WTC11 (cell line): ENCODE measurements around the gene FOXO3. TPM values are rescaled to one million over a fixed set of nuclear protein-coding genes. Genes with fewer than 3 reads are reported as not detected.

Source experiments
- ATAC-seq: fragments of 200-7000 bp; cut with Tn5 transposase; 2 replicates; pipeline ENCODE4 v1.10.0; 2021; ENCODE audit warnings: mild to moderate bottlenecking, moderate library complexity
- CTCF ChIA-PET: fragments of 300-600 bp; sonication (Branson Sonifier 250); formaldehyde crosslinking; loops from one replicate; lab custom pipeline; 2021; ENCODE audit warnings: antibody characterized with exemption; lab: Charles Lee
- POLR2A ChIA-PET: fragments of 350-600 bp; sonication (Branson Sonifier 250); formaldehyde crosslinking; loops from one replicate; lab custom pipeline; 2021; ENCODE audit warnings: antibody characterized with exemption; lab: Charles Lee
- DNase-seq: peaks from one replicate; pipeline ENCODE4 v3.0.0; 2021; ENCODE audit warnings: low spot score
- H3K27ac Mint-ChIP-seq: 2 replicates; pipeline ENCODE4 v1.8.0; 2021; ENCODE audit warnings: mixed read lengths
- H3K27me3 Mint-ChIP-seq: 2 replicates; pipeline ENCODE4 v1.8.0; 2021; ENCODE audit warnings: low read depth, mild to moderate bottlenecking, moderate library complexity, mixed read lengths
- H3K36me3 Mint-ChIP-seq: 2 replicates; pipeline ENCODE4 v1.8.0; 2021; ENCODE audit warnings: mixed read lengths
- H3K4me1 Mint-ChIP-seq: 2 replicates; pipeline ENCODE4 v1.8.0; 2022; ENCODE audit warnings: mixed read lengths
- H3K4me3 Mint-ChIP-seq: 2 replicates; pipeline ENCODE4 v1.8.0; 2021; ENCODE audit warnings: mild to moderate bottlenecking, moderate library complexity, mixed read lengths
- H3K9me3 Mint-ChIP-seq: 2 replicates; pipeline ENCODE4 v1.8.0; 2021; ENCODE audit warnings: mixed read lengths
- CREB1 ChIP-seq: sonication (generic); formaldehyde crosslinking; IDR thresholded peaks from 2 replicates; pipeline ENCODE4 v1.8.0; 2023; ENCODE audit warnings: mild to moderate bottlenecking, missing genetic modification reagents
- ELF4 ChIP-seq: sonication (generic); formaldehyde crosslinking; IDR thresholded peaks from 2 replicates; pipeline ENCODE4 v1.8.1; 2022; ENCODE audit warnings: low read depth, mild to moderate bottlenecking, moderate library complexity, missing genetic modification reagents
- FOXK1 ChIP-seq: sonication (generic); formaldehyde crosslinking; IDR thresholded peaks from 2 replicates; pipeline ENCODE4 v1.8.0; 2022; ENCODE audit warnings: mild to moderate bottlenecking, moderate library complexity, missing genetic modification reagents
- FOXP1 ChIP-seq: sonication (generic); formaldehyde crosslinking; IDR thresholded peaks from 2 replicates; pipeline ENCODE4 v1.8.0; 2022; ENCODE audit warnings: missing genetic modification reagents, mild to moderate bottlenecking, moderate library complexity, borderline replicate concordance
- NFE2L1 ChIP-seq: sonication (generic); formaldehyde crosslinking; IDR thresholded peaks from 2 replicates; pipeline ENCODE4 v1.8.1; 2023; ENCODE audit warnings: missing genetic modification reagents
- OVOL2 ChIP-seq: fragments of 250-450 bp; sonication (Bioruptor Pico); IDR thresholded peaks from 2 replicates; pipeline ENCODE4 v1.9.0; 2021; ENCODE audit warnings: mild to moderate bottlenecking, borderline replicate concordance
- ZNF232 ChIP-seq: sonication (generic); formaldehyde crosslinking; IDR thresholded peaks from 2 replicates; pipeline ENCODE4 v1.8.0; 2022; ENCODE audit warnings: mild to moderate bottlenecking, missing genetic modification reagents
- ZNF317 ChIP-seq: sonication (generic); formaldehyde crosslinking; IDR thresholded peaks from 2 replicates; pipeline ENCODE4 v1.8.1; 2023; ENCODE audit warnings: low read depth, mild to moderate bottlenecking, moderate library complexity, missing genetic modification reagents, borderline replicate concordance
- ZNF416 ChIP-seq: fragments of 250-450 bp; sonication (Bioruptor Pico); IDR thresholded peaks from 2 replicates; pipeline ENCODE4 v1.9.0; 2021; ENCODE audit warnings: mild to moderate bottlenecking, inconsistent platforms
- total RNA-seq: library from RNA; stranded (reverse); gene quantifications from 3 replicates; pipeline ENCODE4 v1.2.3, GENCODE V29; 2021
- TF ChIP-seq, protein P1 (sequence below): fragments of 250-450 bp; sonication (Bioruptor Pico); IDR thresholded peaks from 2 replicates; pipeline ENCODE4 v1.9.0; 2021; ENCODE audit warnings: mild to moderate bottlenecking, borderline replicate concordance
- TF ChIP-seq, protein P2 (sequence below): fragments of 250-450 bp; sonication (Bioruptor Pico); conservative IDR thresholded peaks from 2 replicates; pipeline ENCODE4 v1.9.0; 2021; ENCODE audit warnings: mild to moderate bottlenecking
- TF ChIP-seq, protein P3 (sequence below): sonication (generic); formaldehyde crosslinking; IDR thresholded peaks from 2 replicates; pipeline ENCODE4 v1.8.0; 2022; ENCODE audit warnings: mild to moderate bottlenecking, missing genetic modification reagents
- TF ChIP-seq, protein P4 (sequence below): fragments of 250-450 bp; sonication (Bioruptor Pico); IDR thresholded peaks from 2 replicates; pipeline ENCODE4 v1.9.0; 2021; ENCODE audit warnings: mild to moderate bottlenecking
- TF ChIP-seq, protein P5 (sequence below): sonication (generic); formaldehyde crosslinking; IDR thresholded peaks from 2 replicates; pipeline ENCODE4 v1.8.1; 2023; ENCODE audit warnings: mild to moderate bottlenecking, missing genetic modification reagents, borderline replicate concordance
- TF ChIP-seq, protein P6 (sequence below): sonication (generic); formaldehyde crosslinking; IDR thresholded peaks from 2 replicates; pipeline ENCODE4 v1.8.1; 2022; ENCODE audit warnings: mild to moderate bottlenecking, moderate library complexity, missing genetic modification reagents

The FOXO3 gene
- total RNA-seq, 1 experiment from 2014 or later, result 15.6 TPM

DNA sequence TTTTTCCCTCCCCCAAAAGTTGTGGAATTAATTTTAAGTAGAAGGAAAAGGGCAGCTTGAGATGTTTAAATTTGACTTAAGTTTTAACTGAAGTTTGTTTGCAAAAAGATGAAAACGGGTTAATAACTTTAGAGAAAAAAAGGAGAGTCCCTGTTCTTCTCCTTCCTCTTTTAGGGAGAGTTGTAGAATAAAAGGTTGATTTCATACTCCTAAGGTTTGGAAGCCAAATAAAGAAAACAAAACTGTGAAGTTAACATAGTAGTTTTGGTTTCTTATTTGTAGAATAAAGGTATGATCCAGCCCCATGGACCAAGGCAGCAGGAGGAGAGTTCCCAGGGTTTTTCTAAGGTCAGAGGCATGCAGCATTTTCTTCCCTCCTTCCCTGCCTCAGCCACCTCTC is 33.4 kb downstream of the FOXO3 start:
- H3K27ac Mint-ChIP-seq, result no peak overlapping the region
- no peaks in the 10 kb centered on the region for H3K36me3 Mint-ChIP-seq
- ChIA-PET POLR2A (no interaction called here), CTCF (no interaction called here)
- no peak for TF ChIP-seq FOXP1 (CRISPR knock-in tag)
- TF ChIP-seq, protein P1, sequence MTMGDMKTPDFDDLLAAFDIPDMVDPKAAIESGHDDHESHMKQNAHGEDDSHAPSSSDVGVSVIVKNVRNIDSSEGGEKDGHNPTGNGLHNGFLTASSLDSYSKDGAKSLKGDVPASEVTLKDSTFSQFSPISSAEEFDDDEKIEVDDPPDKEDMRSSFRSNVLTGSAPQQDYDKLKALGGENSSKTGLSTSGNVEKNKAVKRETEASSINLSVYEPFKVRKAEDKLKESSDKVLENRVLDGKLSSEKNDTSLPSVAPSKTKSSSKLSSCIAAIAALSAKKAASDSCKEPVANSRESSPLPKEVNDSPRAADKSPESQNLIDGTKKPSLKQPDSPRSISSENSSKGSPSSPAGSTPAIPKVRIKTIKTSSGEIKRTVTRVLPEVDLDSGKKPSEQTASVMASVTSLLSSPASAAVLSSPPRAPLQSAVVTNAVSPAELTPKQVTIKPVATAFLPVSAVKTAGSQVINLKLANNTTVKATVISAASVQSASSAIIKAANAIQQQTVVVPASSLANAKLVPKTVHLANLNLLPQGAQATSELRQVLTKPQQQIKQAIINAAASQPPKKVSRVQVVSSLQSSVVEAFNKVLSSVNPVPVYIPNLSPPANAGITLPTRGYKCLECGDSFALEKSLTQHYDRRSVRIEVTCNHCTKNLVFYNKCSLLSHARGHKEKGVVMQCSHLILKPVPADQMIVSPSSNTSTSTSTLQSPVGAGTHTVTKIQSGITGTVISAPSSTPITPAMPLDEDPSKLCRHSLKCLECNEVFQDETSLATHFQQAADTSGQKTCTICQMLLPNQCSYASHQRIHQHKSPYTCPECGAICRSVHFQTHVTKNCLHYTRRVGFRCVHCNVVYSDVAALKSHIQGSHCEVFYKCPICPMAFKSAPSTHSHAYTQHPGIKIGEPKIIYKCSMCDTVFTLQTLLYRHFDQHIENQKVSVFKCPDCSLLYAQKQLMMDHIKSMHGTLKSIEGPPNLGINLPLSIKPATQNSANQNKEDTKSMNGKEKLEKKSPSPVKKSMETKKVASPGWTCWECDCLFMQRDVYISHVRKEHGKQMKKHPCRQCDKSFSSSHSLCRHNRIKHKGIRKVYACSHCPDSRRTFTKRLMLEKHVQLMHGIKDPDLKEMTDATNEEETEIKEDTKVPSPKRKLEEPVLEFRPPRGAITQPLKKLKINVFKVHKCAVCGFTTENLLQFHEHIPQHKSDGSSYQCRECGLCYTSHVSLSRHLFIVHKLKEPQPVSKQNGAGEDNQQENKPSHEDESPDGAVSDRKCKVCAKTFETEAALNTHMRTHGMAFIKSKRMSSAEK (CRISPR knock-in tag), result no peak
- TF ChIP-seq, protein P2, sequence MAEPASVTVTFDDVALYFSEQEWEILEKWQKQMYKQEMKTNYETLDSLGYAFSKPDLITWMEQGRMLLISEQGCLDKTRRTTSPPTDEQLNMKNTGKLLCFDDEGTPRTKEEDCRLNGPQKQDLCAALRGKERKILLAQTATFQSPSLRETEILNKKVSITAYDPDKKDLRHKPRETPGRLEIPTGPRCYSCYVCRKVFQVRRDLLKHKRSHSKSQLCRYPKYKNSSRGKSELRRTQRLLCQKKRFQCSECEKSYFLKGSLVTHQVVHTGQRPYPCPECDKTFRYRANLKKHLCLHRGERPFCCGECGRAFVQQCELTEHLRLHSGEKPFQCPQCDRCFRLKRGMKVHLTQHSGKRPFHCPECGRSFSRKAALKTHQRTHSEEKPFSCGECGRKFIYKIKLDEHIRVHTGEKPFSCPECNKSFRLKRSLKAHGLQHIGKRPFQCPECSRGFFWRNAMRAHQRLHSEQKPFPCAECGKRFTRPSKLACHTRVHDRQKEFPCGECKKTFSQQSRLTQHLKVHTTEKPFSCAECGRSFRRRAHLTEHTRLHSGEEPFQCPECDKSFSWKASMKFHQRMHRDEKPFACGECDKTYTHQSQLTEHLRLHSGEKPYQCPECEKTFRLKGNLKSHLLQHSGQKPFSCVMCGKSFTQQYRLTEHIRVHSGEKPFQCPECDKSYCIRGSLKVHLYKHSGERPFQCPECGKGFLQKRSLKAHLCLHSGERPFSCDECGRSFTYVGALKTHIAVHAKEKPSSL, result no peak
- TF ChIP-seq ZNF317, result no peak
- no peak for TF ChIP-seq FOXK1
- TF ChIP-seq ZNF416, result no peak
- TF ChIP-seq, protein P3, sequence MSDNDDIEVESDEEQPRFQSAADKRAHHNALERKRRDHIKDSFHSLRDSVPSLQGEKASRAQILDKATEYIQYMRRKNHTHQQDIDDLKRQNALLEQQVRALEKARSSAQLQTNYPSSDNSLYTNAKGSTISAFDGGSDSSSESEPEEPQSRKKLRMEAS, result no peak
- no peak for TF ChIP-seq OVOL2
- TF ChIP-seq ELF4 (CRISPR knock-in tag), result no peak
- TF ChIP-seq, protein P4, sequence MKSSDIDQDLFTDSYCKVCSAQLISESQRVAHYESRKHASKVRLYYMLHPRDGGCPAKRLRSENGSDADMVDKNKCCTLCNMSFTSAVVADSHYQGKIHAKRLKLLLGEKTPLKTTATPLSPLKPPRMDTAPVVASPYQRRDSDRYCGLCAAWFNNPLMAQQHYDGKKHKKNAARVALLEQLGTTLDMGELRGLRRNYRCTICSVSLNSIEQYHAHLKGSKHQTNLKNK, result no peak
- no peak for TF ChIP-seq CREB1 (CRISPR knock-in tag)
- TF ChIP-seq, protein P5, sequence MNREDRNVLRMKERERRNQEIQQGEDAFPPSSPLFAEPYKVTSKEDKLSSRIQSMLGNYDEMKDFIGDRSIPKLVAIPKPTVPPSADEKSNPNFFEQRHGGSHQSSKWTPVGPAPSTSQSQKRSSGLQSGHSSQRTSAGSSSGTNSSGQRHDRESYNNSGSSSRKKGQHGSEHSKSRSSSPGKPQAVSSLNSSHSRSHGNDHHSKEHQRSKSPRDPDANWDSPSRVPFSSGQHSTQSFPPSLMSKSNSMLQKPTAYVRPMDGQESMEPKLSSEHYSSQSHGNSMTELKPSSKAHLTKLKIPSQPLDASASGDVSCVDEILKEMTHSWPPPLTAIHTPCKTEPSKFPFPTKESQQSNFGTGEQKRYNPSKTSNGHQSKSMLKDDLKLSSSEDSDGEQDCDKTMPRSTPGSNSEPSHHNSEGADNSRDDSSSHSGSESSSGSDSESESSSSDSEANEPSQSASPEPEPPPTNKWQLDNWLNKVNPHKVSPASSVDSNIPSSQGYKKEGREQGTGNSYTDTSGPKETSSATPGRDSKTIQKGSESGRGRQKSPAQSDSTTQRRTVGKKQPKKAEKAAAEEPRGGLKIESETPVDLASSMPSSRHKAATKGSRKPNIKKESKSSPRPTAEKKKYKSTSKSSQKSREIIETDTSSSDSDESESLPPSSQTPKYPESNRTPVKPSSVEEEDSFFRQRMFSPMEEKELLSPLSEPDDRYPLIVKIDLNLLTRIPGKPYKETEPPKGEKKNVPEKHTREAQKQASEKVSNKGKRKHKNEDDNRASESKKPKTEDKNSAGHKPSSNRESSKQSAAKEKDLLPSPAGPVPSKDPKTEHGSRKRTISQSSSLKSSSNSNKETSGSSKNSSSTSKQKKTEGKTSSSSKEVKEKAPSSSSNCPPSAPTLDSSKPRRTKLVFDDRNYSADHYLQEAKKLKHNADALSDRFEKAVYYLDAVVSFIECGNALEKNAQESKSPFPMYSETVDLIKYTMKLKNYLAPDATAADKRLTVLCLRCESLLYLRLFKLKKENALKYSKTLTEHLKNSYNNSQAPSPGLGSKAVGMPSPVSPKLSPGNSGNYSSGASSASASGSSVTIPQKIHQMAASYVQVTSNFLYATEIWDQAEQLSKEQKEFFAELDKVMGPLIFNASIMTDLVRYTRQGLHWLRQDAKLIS (CRISPR knock-in tag), result no peak
- DNase-seq (no peak), ATAC-seq (no peak; the same call in 1 of the 2 replicates)
- no peaks in the 10 kb centered on the region for H3K9me3 Mint-ChIP-seq
- no peak overlapping the region for H3K4me3 Mint-ChIP-seq
- peaks cover 63% of the 10 kb centered on the region for H3K4me1 Mint-ChIP-seq
- H3K27me3 Mint-ChIP-seq, result no peaks in the 10 kb centered on the region

DNA sequence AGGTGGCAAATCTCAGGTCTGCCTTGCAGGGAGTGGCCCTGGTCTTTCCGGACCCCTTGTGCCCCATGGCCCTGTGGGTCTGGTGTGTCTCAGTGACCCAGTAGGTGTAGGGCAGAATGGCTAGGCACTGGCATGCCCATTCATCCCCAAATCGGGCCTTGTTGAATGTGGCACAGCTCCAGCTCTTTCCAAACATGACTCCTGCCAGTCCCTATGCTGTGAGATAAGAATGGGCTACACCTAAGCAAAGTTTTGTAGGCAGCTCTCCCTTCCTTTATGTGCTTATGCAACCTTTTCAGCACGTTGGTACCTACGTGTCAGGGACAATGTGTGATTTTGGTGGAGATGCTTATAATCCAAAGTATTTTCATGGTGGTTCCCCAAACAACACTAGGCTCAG is 33.9 kb downstream of the FOXO3 start:
- no peak overlapping the region for H3K4me3 Mint-ChIP-seq
- CTCF ChIA-PET, result no interaction called here

More for the DNA sequence above, 33.9 kb downstream of the FOXO3 start:
- POLR2A ChIA-PET, result no interaction called here
- H3K27ac Mint-ChIP-seq, result peak overlapping the region; percentile 48; the same call in 1 of the 2 replicates
- TF ChIP-seq NFE2L1 (CRISPR knock-in tag) (no peak), ZNF232 (CRISPR knock-in tag) (no peak)
- TF ChIP-seq, protein P6, sequence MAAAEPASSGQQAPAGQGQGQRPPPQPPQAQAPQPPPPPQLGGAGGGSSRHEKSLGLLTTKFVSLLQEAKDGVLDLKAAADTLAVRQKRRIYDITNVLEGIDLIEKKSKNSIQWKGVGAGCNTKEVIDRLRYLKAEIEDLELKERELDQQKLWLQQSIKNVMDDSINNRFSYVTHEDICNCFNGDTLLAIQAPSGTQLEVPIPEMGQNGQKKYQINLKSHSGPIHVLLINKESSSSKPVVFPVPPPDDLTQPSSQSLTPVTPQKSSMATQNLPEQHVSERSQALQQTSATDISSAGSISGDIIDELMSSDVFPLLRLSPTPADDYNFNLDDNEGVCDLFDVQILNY (CRISPR knock-in tag), result no peak
- TF ChIP-seq, all 79 proteins: peak for 0
- ATAC-seq, result no peak; the same call in 1 of the 2 replicates
- Mint-ChIP-seq H3K36me3 (no peaks in the 10 kb centered on the region), H3K4me1 (peaks cover 58% of the 10 kb centered on the region), H3K27me3 (no peaks in the 10 kb centered on the region), H3K9me3 (no peaks in the 10 kb centered on the region)
- DNase-seq, result no peak
